Posterior vena cava (tissue), 2 donors: ENCODE results near the gene NFIX. TPM values are rescaled to one million over a fixed set of nuclear protein-coding genes. Genes with fewer than 3 reads are reported as not detected.

Experiments
- DNase-seq: peaks from one replicate; pipeline ENCODE4 v3.0.0-alpha.2; 2020; ENCODE audit warnings: low spot score
- intact Hi-C, 2 donors: fragments of 100-400 bp; cut with DNase I; formaldehyde crosslinking; loops; one replicate each; pipeline versions ENCODE4 v1.14.1 to v1.14.2; 2022 to 2023
- total RNA-seq, 2 donors: library from RNA; stranded (reverse); fragmentation: NEBNext Ultra II Directional; extraction: Animal tissue kit (Norgen Biotek cat#: 25700); gene quantifications; one replicate each; pipeline ENCODE4 v1.2.1, GENCODE V29; 2021
- donor health status: DM: yes; HTN: yes; CAD: no.
- donor health status: DM: yes; HTN: yes; CAD: no.

The NFIX gene
- total RNA-seq, 2 donors from 2014 or later: 242 to 327 TPM

DNA sequence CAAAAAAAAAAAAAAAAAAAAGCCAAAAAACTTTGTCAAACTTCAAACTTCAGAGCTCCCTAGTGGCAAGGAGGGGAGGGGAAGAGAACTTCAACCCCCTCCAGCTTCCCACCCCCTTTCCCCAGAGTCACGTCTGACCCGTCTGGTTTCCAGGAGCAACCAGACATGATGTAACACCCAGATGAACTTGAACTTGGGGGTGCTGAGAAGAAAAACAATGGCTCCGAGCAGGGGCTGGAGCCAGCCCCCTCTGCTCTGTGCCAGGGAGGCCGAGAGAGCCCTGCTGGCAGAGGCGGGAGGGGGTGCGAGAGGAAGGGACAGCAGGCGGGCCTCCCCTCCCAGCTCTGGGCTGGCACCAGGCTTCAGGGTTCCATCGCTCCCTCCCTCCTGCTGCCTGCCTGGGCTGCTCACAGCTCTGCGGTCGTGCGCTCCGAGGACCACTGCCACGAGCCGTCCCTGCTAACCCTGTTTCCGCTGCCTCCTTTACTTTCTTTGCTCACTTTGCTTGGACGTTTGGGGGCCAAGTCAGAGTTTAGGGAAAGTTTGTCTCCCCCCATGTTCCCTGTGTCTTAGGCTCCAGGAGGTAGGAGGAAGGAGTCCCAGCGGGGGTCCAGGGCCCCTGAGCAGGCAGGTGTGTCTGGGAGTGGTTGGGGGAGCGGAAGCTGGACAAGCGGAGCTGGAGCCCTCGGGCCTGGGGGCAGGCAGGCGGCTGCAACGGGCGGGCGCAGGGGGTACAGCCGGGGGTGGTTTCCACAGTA lies 96.3 kb downstream of the NFIX start:
- peak; percentile 92 for DNase-seq
- intact Hi-C loops: loop anchor here (5.0 to 10.0 kb wide), 2 partner anchors 77 to 94 kb away; partner anchors contain the start of gene NFIX (in 1 of the 2)

DNA sequence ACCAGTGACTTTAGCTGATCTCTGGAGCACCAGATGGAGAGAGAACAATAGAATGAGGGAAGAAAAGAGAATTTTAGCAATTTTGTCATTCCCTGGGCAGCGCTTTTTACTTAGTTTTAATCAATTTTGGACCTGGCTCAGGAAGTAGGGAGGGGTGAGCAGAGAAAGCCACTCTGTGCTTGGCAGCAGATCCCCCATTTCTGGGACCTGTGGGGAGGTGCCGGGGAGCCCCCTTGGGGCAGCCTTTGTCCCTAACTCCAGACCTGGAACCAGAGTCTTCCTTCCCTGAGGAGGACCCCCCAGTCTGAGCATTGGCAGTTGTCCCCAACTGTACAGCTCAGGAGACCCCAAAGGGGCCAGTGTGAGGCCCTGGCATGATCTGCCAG lies 96.9 kb downstream of the NFIX start:
- intact Hi-C loops: loop anchor here (5.0 to 10.0 kb wide), 2 partner anchors 77 to 95 kb away; partner anchors contain the start of gene NFIX (in 1 of the 2)

DNA sequence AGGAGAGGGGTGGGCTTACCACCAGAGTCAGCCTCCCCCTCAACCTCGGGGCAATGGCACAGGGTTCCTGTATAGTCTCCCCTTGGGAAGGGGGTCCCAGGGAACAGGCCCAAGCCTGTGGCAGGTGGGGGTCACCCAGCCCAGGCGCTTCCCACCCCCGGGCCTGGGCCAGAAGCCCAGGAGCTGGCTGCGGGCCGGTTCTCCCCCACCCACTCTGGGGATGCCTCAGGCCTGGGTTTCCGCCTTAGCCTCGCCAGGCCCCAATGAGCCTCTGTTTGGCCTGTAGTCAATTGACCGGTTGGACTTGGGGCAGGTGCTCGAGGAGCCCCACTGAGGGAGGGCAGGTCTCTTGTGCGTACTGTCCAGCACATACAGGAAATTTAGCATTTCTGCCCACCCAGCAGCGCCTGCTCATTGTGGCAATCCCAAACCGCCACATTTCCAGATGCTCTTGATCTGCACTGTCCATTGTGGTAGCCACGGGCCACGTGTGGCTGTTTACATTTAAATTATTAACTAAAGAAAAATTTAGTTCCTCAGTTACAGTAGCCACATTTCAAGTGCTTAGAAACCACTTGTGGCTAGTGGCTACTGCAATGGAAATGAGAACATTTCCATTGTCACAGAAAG lies 97.4 kb downstream of the NFIX start:
- DNase-seq: no peak
- intact Hi-C loops: loop anchor here (5.0 to 10.0 kb wide), 2 partner anchors 78 to 95 kb away; partner anchors contain the start of gene NFIX (in 1 of the 2)

More for the DNA sequence above, 96.9 kb downstream of the NFIX start:
- DNase-seq: no peak

DNA sequence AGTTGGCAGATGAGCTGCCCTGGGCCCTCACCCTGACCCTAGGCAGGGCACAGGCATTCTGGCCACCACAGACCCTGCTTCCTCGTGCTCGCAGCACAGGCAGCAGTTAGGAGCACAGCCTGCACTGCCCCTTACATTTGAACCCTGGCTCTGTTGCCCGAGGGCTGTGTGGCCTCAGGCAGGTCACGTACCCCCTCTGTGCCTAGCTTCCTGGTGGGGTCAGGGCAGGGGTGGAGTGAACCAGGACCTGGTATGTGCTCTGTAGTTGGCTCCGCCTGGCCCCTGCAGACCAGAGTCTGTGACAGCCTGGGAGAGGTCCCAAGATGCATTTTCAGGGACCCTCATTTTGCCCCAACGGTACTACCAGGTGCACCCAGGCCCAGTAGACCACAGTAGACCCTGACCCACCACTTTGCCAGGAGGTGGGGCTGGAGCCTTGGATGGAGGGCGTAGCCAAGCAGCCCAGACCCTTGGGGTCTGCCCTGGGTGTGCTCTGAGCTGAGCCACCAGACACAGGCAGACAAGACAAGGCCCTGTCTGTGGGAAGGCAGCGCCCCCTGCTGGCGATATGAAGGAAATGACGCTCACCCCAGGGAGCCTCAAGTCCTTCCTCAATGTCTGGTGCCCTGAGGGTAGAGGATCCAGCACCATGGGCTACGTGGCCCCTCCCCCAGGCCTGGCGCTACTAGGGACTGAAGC lies 98.3 kb downstream of the NFIX start:
- peak; percentile 95 for DNase-seq
- intact Hi-C loops: loop anchor here (2.0 to 10.0 kb wide), 3 partner anchors 79 to 109 kb away; partner anchors contain the start of gene NFIX (in 1 of the 2)

DNA sequence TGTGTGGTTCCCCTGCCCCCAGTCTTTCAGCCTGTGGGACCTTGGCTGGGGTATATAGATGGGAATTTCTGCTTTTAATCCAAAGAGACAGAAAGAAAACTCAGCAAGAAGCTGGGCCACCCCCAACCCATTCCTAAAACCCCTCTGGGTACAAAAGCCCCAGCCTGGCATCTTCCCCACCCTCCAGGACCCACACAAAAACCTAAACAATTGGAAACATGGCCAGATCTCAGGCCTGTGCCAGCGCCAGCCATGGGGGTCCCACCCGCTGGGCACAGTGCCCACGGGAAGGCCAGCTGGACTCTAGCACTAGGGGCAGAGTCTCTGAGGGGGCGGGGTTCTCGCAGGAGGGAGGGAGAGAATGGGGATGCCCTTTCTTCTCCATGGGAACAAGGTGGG lies 98.8 kb downstream of the NFIX start:
- no peak for DNase-seq
- intact Hi-C loops: loop anchor here (2.0 to 10.0 kb wide), 3 partner anchors 79 to 109 kb away; partner anchors contain the start of gene NFIX (in 1 of the 2)

DNA sequence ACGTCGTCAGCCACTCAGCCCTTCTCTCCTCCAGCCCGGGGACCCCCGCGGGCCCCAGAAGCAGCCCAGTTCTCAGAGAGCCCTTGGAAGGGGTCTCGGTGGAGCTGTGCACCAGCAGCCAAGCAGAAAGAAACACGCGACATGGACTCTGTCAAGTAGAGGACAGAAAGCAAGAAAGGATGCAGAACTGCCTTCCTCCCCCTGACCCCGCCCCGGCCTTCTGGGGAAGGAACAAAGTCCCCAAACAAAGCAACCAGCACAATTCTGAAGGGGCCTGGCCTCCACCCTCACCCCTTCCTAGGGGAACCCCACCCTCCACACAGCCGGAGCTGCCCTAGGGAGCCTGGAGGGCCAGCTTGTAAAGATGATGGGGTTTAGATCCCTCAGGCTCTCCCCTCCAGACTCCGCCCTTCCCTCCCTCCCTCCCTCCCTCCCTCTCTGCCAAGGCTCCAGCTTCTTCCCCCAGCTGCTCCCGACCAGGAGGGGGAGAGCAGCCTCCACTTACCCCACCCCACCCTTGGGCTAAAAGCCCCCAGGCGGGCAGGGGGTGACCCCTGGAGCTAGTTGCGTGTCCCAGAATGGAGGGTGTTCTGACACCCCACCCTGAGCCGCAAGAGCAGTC lies 99.6 kb downstream of the NFIX start:
- intact Hi-C loops: loop anchor here (2.0 to 10.0 kb wide), 5 partner anchors 80 to 538 kb away; partner anchors contain the start of gene NFIX (in 1 of the 2)
- DNase-seq: no peak

DNA sequence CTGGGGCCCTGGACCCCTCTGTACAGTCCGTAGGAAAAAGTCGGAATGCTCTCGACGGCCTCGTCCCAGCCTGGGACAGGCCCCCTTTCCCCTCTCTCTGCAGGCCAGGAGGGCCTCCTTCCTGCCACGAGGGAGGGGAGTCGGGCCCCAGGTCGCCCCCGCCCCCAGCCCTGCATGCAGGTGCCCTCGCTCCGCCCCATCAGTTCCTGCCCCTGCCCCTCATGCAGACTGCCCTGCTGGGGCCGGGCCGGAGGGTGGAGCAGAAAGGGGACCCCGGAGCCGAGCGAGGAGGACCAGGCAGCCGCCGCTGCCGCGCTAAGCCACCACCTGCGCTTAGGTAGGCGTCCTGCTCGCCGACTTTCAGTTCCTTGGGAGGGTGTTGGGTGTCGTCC lies 100.1 kb downstream of the NFIX start:
- DNase-seq: no peak
- intact Hi-C loops: loop anchor here (2.0 to 10.0 kb wide), 4 partner anchors 81 to 538 kb away; no protein-coding TSS in a partner anchor

DNA sequence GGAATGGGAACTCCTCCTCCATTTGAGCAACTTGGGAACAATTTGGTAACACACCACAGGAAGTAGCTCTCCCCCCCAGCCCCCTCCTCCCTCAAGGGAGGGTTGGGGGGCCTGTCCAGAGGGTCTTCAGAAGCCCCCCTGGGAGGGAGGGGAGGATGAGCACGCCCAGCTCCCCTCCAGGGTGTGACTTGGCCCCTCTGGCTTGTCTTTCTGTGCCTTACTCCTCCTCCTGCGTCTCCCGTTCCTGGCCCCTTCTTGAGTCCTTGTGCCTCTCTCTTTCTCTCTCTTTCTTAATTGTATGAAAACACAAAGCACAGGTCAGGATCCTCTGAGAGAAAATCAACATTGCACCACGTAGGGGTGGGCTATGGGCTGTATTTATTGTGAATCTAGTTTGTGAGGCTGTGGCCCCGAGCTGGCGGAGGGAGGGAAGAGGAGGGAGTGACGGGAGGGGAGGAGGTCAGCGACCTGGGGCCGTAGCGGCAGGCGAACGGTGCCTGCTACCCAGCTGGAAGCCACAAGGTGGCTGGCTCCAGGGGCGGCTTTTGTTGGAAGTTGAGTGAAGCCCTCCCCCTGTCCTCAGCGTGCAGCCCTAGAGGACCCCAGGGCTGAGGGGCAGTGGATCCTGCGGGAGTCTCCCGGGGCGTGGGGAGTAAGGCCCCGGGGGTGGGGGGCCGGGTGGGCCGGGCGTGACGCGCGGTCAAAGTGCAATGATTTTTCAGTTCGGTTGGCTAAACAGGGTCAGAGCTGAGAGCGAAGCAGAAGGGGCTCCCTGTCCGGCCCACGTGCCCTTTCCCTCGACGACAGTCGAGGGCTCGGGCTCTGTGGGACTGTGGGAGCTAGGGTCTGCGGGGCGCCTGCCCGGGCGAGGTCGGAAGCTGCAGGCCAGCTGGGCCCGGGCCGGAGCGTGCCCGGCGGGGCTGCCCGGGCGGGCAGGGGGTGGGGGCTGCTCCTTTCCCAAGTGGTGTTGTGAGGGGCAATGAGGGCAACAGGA lies 101.0 kb downstream of the NFIX start:
- intact Hi-C loops: loop anchor here (2.0 to 10.0 kb wide), 4 partner anchors 81 to 539 kb away; no protein-coding TSS in a partner anchor
- no peak for DNase-seq

DNA sequence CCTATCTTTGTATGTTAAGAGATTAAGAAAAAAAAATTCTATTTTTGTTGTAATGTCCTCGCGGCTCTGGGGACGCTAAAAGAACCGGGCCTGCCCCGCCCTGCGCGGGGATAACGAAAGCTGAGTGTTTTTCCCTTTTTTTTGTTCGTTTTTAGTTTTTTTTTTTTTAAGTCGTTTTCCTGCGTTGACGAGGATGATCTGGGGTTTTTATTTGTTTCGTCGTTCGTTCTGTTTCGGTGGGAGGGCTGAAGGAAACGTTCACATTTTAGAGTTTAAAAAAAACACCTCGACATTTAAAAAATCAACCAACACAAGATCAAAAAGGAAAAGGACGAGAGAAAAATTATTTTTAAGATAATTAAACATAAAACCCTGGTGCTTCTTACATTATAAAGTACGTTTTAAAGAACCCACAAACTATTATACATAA lies 101.8 kb downstream of the NFIX start:
- intact Hi-C loops: loop anchor here in 1 of 2 donors (5.0 to 10.0 kb wide), 3 partner anchors 82 to 540 kb away; no protein-coding TSS in a partner anchor
- DNase-seq: no peak

DNA sequence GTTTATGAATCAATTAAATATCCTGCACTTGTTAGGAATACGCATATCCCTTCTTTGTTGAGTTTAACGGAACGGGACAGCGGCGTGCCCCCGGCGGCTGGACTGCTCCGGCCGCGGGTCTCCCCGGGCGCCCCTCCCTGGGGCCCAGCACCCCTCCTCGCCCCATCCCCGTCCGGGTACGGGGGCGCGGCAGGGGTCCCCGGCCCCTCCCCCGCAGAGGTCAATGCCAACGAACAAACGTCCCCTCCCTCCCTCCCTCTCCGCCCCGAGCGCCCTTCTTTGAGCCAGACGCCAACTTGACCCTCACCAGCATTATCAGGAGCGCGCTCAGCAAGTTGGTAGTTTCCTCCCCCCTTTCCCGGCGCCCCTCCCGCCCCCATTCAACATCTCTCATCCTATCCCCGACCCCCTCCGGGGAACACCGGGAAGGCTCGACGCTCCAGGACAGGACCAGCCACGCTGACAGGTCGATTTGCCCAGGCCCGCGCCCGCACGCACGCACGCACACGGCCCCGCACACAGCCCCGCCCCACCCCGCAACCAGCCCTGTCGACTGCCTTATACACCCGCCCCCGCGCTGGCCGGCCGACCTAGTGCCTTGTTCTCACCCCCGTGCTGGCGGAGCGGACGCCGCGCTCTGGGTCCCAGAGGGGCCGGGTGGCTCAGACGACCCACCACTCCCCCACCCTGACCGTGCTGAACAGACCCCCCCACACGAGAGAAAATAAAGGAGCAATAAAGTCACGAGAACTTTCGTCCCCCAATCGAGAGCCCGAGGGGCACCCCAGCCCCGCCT lies 102.4 kb downstream of the NFIX start:
- intact Hi-C loops: loop anchor here in 1 of 2 donors (5.0 to 10.0 kb wide), 3 partner anchors 83 to 540 kb away; no protein-coding TSS in a partner anchor
- peak; percentile 91 for DNase-seq

DNA sequence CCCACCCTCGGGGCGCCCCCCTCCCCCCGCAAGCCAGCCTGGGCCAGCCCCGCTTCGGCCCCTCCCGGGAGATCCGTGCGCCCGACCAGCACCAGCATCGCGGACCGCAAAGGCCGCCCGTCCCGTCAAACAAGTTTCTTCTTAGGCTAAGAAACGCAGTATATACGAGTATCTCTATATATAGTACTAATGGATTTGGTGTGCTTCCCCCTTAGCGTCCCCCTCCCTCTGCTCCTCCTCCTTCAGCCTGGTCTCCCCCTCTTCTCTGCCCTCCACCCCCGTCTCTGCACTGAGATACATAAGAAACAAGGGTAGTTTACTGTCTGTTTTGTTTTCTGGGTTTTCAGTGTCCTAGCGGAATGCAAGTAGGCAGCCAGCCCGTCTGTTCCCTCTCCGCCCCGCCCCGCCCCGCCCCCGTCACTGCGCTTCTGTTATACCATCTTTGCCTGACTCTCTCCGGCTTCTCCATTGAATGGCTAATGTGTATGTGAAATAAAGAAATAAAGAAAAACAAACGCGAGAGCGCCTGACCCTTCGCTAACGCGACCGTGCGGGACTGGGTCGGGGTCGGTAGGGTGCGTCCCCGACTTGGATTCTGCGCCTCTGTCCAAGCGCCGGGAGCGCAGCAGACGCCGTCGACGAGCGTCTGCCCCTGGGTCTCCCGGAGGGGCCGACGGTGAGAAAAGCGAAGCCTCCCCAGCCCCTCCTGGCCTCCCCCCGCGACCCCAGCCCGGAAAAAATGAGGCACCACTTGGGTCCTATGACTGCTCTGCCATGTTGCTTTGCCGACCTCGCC lies 103.2 kb downstream of the NFIX start:
- intact Hi-C loops: loop anchor here in 1 of 2 donors (5.0 to 10.0 kb wide), 3 partner anchors 84 to 541 kb away; no protein-coding TSS in a partner anchor
- DNase-seq: no peak

DNA sequence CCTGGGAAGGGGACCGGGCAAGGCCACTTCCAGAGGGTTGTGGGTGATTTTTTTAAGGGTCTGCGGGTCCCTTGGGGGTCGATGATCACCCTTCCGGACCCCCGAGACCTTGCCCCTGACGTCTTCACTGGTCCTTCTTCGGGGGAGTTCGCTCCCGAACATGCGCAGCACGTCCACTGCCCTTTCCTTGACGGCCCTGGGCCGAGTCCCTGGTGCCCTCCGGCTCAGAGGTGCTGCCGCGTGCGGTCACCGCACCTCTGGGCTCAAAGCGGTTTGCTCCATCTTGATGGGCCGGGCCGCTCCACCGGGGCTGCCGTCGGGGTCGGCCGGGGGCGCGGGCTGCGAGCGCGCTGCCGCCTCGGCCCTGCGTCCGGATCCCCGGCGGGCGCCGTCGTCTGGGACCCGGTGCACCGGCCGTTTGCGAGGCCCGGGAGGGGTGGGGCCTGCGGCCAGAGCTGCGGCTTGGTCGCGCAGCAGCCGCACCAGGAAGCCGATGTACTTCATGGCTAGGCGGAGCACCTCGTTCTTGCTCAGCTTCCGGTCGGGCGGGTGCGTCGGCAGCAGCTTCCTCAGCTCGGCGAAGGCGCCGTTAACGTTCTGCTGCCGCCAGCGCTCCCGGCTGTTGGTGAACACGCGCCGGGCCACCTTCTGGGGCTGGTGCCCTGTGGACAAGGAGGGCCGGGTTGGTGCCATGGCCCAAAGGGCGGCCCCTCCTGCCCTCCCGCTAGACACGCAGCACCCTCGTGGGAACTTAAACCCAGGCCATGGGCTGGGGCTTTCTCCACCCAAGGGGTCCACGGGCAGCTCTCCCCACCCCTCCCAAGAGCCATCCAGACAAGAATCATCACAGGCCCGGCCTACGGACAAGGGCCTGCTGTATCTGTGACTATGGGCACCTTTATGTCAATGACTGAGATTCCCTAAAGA lies 104.1 kb downstream of the NFIX start:
- intact Hi-C loops: loop anchor here in 1 of 2 donors (5.0 to 10.0 kb wide), 3 partner anchors 85 to 542 kb away; no protein-coding TSS in a partner anchor
- peak; percentile 94 for DNase-seq

DNA sequence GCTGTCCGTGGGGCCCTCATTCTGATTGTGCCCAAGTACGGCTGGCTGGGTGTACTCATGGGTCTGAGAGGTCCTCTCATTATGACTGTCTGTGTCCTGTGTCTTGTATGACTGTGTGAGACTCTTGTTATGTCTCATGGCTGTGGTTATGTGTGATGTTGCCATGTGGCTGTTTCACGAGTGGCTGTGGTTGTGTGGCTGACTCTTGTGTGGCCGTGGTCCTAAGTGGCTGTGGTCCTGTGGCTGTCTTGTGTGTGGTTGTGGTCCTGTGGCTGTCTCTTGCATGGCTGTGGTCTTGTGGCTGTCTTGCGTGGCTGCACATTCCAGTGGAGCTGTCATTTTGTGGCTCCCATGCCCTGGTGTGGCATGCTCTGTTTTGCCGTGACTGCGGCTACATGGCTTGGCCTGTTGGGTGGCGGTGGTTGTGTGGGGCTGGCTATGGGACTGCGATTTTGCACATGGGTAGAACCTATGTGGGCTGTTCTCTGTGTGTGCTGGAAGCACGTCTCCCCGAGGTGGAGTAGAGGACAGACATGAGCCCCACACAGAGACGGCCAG lies 104.8 kb downstream of the NFIX start:
- intact Hi-C loops: no loop called here
- no peak for DNase-seq

DNA sequence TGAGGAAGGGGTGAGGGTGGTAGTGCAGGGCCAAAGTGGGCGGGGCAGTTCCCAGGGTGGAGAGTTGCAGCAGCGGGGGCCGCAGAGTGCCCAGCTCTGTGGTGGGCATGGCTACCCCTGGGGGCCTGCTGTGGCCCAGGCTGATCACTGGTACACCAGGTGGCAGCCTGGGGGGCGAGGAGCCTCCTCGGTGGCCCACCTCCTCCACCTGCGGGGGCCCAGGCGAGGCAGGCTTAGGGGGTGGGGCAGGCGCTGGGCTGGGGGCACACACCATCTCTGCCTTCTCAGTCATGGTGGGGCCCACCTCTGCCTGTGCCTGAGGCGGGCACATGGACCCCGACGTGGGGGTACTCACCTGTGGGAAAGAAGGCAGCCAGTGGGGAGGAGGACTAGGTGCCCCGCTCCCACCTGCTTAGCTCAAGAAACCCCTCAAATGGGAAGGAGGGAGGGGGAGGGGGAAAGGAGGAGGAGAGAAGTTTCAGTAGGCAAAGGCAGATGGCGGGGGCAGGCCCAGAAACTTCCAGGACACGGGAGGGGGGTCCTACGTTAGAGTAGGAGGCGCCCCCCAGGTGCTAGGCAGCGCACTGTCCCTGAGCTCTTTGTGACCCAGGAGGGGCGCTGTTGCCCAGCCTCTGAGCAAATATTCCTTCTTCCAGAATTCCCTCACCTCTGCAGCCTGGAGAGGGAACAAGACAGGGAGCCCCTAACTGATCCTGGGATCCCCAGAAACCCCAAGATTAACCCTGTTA lies 105.7 kb downstream of the NFIX start:
- intact Hi-C loops: no loop called here

More for the DNA sequence above, 105.7 kb downstream of the NFIX start:
- peak; percentile 80 for DNase-seq
